ENCODE results near the gene PSMC3. TPM values are rescaled to one million over a fixed set of nuclear protein-coding genes. Genes with fewer than 3 reads are reported as not detected.

Gene PSMC3
- total RNA-seq, 1 experiment from 2014 or later, result 358 TPM

DNA sequence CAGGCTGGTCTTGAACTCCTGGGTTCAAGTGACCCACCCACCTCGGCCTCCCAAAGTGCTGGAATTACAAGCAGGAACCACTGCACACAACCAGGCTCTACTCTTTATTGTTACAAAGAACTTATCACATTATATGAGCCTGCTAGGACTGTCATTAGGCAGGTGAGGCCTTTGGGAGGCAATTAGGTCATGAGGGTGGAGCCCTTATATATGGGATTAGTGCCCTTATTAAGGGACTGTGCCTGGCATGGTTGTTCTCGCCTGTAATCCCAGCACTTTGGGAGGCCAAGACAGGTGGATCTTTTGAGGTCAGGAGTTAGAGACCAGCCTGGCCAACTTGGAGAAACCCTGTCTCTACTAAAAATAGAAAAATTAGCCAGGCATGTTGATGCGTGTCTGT is 10.5 kb upstream of the PSMC3 start:
- no peaks in the 10 kb centered on the region for H3K27me3 ChIP-seq (replicated peaks)
- no peak for DNase-seq (ENCODE audit: low read depth in 1 of 2, low spot score in 2 of 2)
- H3K4me1 ChIP-seq (replicated peaks), result no peaks in the 10 kb centered on the region
- H3K4me3 ChIP-seq, result no peak overlapping the region
- no peaks in the 10 kb centered on the region for H3K36me3 ChIP-seq
- H3K9me3 ChIP-seq (replicated peaks), result no peaks in the 10 kb centered on the region
- H3K27ac ChIP-seq, result no peak overlapping the region

DNA sequence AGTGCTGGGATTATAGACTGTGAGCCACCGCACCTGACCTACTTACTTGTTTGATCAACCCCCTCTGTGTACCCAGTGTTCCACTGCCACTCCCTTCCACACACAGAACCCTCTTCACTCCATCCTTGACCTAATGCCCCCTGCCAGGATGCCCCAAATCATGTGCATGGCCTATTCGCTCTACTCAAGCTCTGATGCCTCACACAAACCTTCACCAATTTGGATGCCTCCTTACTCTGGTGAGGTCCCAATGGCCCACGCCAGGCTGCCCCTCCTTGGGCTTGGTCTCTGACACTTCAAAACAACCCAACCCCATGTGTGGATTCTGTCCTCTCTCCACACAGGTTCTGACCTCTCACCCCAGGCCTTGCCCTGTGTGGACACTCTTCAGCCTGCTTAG is 9.4 kb upstream of the PSMC3 start:
- no peaks in the 10 kb centered on the region for H3K4me1 ChIP-seq (replicated peaks)
- DNase-seq (ENCODE audit: low read depth in 1 of 2, low spot score in 2 of 2), result no peak
- H3K4me3 ChIP-seq, result no peak overlapping the region
- no peaks in the 10 kb centered on the region for H3K9me3 ChIP-seq (replicated peaks)
- H3K27me3 ChIP-seq (replicated peaks), result no peaks in the 10 kb centered on the region
- H3K36me3 ChIP-seq, result no peaks in the 10 kb centered on the region
- no peak overlapping the region for H3K27ac ChIP-seq

DNA sequence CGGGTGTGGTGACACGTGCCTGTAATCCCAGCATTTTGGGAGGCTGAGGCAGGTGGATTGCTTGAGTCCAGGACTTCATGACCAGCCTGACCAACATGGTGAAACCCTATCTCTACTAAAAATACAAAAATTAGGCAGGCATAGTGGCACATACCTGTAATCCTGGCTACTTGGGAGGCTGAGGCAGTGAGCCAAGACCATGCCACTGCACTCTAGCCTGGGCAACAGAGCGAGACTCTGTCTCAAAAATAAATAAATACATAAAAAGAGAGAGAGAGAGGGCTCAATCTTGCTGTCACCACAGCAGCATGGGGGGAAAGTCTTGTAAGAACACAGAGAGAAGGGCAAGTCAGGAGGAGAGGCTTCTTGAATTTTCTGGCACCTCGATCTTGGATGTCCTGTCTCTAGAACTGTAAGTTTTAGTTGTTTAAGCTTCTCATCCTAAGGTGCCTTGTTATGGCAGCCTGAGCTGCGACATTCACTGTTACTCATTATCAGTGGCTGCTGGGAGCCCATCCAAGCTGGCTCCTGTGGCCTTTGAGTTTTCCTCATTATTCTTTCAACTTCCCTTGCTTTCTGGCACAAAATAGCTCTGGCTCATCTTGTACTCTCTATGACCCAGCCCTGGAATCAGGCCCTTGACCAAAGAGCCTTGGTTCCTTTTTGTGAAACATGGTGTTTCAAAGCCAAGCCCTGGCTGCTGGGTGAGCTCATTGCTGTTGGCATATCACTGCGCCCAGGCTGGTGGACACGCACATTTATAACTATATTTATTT is 8.0 kb upstream of the PSMC3 start:
- no peak overlapping the region for H3K4me3 ChIP-seq
- no peak overlapping the region for H3K27ac ChIP-seq
- H3K4me1 ChIP-seq (replicated peaks), result no peaks in the 10 kb centered on the region
- no peaks in the 10 kb centered on the region for H3K36me3 ChIP-seq
- H3K9me3 ChIP-seq (replicated peaks), result no peaks in the 10 kb centered on the region
- no peaks in the 10 kb centered on the region for H3K27me3 ChIP-seq (replicated peaks)
- DNase-seq (ENCODE audit: low read depth in 1 of 2, low spot score in 2 of 2), result no peak

DNA sequence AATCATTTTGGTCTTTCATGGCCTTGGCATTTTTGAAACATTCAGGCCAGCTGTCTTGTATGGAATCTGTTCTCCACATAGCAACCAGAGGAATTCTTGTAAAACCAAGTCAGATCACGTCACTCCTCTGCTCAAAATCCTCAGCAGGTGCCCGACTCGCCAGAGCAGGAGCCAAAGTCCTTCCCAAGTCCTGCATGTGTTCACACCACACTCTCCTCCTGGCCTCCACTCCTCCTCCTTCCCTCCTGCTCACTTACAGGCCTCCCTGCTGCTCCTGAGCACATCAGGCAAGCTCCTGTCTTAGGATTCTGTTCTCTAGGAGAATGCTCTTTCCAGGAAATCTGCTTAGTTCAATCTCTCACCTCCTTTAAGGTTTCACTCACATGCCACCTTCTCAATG is 6.9 kb upstream of the PSMC3 start:
- Histone ChIP-seq H3K4me1 (replicated peaks) (no peaks in the 10 kb centered on the region), H3K36me3 (no peaks in the 10 kb centered on the region), H3K27me3 (replicated peaks) (no peaks in the 10 kb centered on the region), H3K27ac (no peak overlapping the region), H3K9me3 (replicated peaks) (no peaks in the 10 kb centered on the region), H3K4me3 (no peak overlapping the region)
- no peak for DNase-seq (ENCODE audit: low read depth in 1 of 2, low spot score in 2 of 2)

DNA sequence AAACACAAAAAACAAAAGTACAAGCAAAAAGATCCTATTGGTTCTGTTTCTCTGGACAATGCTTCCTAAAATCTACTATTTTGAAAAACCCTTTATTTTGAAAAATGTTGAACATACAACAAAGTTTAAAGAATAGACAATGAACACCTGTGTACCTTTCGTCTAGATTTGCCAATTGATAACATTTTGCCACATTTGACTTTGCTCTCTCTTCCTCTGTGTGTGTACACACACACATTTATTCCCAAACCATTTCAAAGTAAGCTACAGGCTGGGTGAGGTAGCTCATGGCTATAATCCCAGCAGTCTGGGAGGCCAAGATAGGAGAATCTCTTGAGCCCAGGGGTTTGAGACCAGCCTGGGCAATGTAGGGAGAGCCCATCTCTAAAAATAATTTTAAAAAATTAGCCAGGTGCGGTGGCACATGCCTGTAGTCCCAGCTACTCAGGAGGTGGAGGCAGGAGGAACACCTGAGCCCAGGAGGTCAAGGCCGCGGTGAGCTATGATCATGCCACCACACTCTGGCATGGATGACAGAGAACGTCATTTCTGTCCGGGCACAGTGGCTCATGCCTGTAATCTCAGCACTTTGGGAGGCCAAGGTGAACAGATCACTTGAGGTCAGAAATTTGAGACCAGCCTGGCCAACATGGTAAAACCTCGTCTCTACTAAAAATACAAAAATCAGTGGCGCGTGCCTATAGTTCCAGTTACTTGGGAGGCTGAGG is 5.3 kb upstream of the PSMC3 start:
- H3K27me3 ChIP-seq (replicated peaks), result no peaks in the 10 kb centered on the region
- H3K36me3 ChIP-seq, result no peaks in the 10 kb centered on the region
- H3K4me1 ChIP-seq (replicated peaks), result no peaks in the 10 kb centered on the region
- DNase-seq (ENCODE audit: low read depth in 1 of 2, low spot score in 2 of 2), result no peak
- H3K9me3 ChIP-seq (replicated peaks), result no peaks in the 10 kb centered on the region
- no peak overlapping the region for H3K4me3 ChIP-seq
- H3K27ac ChIP-seq, result no peak overlapping the region

DNA sequence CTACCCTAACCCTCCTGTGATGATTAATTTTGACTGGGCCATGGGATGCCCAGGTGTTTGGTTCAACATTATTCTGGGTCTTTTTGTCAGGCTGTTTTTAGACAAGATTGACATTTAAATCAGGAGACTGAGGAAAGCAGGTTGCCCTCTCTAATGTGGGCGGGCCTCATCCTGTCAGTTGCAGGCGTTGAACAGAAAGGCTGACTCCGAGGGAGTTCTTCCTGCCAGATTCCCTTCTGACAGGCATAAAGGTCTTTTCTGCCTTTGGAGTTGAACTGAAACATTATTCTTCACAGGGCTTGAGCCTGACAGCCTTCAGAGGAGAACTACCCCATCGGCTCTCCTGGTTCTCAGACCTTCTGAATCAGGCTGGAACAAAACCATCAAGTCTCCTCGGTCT is 4.3 kb upstream of the PSMC3 start:
- Histone ChIP-seq H3K4me1 (replicated peaks) (no peaks in the 10 kb centered on the region), H3K4me3 (no peak overlapping the region), H3K9me3 (replicated peaks) (no peaks in the 10 kb centered on the region), H3K36me3 (peaks cover 6% of the 10 kb centered on the region), H3K27me3 (replicated peaks) (no peaks in the 10 kb centered on the region), H3K27ac (no peak overlapping the region)
- no peak for DNase-seq (ENCODE audit: low read depth in 1 of 2, low spot score in 2 of 2)

DNA sequence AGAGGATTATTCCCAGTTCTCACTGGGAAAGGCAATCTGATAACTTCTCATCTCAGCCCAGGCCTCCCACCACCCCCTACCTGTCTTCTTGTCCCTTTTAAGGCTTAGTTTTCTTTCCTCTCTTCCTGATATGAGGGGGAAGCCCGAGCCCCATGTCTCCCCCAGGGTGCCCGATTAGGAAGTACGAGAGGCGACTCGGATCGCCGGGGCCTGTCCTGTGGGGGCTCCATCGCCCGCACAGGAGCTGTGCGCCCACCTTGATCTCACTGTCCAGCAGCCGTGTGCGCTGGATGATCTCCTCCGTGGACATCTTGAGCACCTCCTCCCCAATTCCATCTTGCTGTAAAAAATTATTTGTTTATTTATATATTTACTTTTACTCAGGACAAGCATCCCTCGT is 628 bp downstream of the PSMC3 start:
- peaks cover 55% of the 10 kb centered on the region for H3K36me3 ChIP-seq
- H3K9me3 ChIP-seq (replicated peaks), result no peaks in the 10 kb centered on the region
- DNase-seq (ENCODE audit: low read depth in 1 of 2, low spot score in 2 of 2), result no peak
- H3K27me3 ChIP-seq (replicated peaks), result no peaks in the 10 kb centered on the region
- peak overlapping the region; percentile 97 for H3K27ac ChIP-seq
- H3K4me3 ChIP-seq, result peak overlapping the region; percentile 76
- H3K4me1 ChIP-seq (replicated peaks), result peaks cover 9% of the 10 kb centered on the region

DNA sequence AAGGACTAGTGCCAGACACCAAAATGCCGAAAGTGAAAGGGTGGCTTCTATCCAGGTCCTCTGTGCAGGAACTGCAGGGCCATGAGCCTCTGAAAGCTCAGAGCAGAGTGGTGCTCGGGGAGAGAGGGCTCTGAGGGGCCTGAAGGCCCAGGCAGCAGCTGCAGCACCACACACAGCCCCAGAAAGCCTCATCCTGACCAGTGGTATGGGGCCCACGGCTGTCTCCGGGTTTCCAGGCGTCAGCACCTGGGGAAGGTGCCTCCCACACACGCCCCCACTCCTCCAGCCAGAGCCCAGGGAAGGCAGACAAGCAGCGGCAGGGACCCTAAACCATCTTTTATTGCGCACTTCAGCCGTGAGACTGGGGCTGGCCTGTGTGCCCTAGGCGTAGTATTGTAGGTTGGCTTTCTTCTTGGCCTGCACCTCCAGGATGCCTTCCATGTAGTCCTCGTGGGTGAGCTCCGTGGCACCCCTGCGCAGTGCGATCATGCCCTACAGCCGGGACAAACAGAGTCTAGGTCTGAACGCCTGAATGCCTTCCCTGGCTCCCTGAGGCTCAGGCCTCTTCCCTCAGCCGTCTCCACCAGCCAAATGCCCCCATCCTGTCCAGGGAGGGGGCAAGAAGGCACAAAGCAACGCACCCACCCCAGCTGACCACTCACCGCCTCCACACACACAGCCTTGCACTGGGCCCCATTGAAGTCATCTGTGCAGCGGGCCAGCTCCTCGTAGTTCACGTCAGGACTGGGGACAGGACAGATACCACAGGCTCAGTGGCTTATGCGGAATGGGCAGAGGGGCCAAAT is 7.6 kb downstream of the PSMC3 start:
- no peaks in the 10 kb centered on the region for H3K9me3 ChIP-seq (replicated peaks)
- H3K36me3 ChIP-seq, result peaks cover 95% of the 10 kb centered on the region
- H3K27ac ChIP-seq, result no peak overlapping the region
- H3K4me3 ChIP-seq, result no peak overlapping the region
- no peak for DNase-seq (ENCODE audit: low read depth in 1 of 2, low spot score in 2 of 2)
- peaks cover 27% of the 10 kb centered on the region for H3K4me1 ChIP-seq (replicated peaks)
- H3K27me3 ChIP-seq (replicated peaks), result no peaks in the 10 kb centered on the region

DNA sequence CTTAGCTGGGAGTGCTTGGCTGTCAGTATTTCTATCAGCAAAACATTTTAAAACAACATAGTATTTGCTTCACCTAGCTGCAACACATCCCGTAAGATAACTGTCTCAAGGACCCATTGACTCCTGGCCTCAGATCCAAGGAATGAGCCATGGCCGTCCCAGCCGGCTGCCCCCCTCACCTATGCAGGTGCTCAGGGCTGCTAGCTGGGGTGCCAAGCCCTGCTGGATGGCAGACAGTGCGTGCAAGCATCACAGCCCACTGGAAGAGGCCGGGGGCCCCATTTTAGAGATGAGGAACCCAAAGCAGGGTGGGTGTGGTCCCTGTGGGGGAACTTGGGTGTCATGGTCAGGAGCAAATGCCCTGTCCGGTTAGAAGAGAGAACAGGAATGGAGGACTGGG is 8.5 kb downstream of the PSMC3 start:
- no peak overlapping the region for H3K27ac ChIP-seq
- H3K4me1 ChIP-seq (replicated peaks), result peaks cover 27% of the 10 kb centered on the region
- no peak for DNase-seq (ENCODE audit: low read depth in 1 of 2, low spot score in 2 of 2)
- no peaks in the 10 kb centered on the region for H3K27me3 ChIP-seq (replicated peaks)
- H3K4me3 ChIP-seq, result no peak overlapping the region
- H3K9me3 ChIP-seq (replicated peaks), result no peaks in the 10 kb centered on the region
- H3K36me3 ChIP-seq, result peaks cover 92% of the 10 kb centered on the region

DNA sequence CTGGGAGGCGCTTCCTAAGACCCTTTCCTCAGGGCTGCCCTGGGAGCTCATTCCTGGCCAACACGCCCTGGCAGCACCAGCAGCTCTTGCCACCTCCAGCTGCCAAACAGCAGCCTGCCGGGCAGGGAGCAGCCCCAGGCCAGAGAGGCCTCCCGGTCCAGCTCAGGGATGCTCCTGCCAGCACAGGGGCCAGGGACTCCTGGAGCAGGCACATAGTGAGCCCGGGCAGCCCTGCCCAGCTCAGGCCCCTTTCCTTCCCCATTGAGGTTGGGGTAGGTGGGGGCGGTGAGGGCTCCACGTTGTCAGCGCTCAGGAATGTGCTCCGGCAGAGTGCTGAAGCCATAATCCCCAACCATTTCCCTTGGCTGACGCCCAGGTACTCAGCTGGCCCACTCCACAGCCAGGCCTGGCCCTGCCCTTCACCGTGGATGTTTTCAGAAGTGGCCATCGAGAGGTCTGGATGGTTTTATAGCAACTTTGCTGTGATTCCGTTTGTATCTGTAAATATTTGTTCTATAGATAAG is 10.2 kb downstream of the PSMC3 start:
- Histone ChIP-seq H3K27me3 (replicated peaks) (no peaks in the 10 kb centered on the region), H3K27ac (peak overlapping the region; percentile 58), H3K4me3 (no peak overlapping the region), H3K4me1 (replicated peaks) (peaks cover 27% of the 10 kb centered on the region), H3K9me3 (replicated peaks) (no peaks in the 10 kb centered on the region), H3K36me3 (peaks cover 88% of the 10 kb centered on the region)
- peak; percentile 86 to 95 for DNase-seq (ENCODE audit: low read depth in 1 of 2, low spot score in 2 of 2)

DNA sequence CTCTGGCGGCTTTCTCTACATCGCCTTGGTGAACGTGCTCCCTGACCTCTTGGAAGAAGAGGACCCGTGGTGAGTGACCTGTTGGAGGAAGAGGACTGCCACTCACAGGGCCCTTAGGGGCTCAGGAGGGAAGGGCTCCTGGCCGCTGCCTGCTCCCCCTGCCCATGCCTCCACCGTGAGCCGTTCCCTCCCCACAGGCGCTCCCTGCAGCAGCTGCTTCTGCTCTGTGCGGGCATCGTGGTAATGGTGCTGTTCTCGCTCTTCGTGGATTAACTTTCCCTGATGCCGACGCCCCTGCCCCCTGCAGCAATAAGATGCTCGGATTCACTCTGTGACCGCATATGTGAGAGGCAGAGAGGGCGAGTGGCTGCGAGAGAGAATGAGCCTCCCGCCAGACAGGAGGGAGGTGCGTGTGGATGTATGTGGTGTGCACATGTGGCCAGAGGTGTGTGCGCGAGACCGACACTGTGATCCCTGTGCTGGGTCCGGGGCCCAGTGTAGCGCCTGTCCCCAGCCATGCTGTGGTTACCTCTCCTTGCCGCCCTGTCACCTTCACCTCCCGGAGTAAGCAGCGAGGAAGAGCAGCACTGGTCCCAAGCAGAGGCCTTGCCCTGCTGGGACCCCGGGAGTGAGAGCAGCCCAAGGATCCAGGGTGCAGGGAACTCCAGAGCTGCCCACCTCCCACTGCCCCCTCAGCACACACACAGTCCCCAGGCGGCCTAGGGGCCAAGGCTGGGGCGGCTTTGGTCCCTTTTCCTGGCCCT is 11.0 kb downstream of the PSMC3 start:
- Histone ChIP-seq H3K4me1 (replicated peaks) (peaks cover 28% of the 10 kb centered on the region), H3K27me3 (replicated peaks) (no peaks in the 10 kb centered on the region), H3K4me3 (no peak overlapping the region), H3K36me3 (peaks cover 88% of the 10 kb centered on the region), H3K9me3 (replicated peaks) (no peaks in the 10 kb centered on the region), H3K27ac (peak overlapping the region; percentile 58)
- DNase-seq (ENCODE audit: low read depth in 1 of 2, low spot score in 2 of 2), result no peak

DNA sequence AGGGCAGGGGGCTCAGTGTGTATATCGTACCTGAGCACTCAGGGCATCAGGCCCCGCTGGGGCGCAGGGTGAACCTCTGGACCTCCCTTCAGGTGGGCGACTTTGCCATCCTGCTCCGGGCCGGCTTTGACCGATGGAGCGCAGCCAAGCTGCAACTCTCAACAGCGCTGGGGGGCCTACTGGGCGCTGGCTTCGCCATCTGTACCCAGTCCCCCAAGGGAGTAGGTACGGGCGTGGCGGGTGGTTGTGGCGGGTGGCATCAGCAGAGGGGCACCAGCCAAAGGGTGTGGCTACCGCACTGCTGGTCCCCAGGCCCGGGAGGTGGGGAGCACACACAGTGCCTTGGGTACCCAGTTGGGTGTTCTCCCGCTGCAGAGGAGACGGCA is 11.6 kb downstream of the PSMC3 start:
- Histone ChIP-seq H3K4me3 (no peak overlapping the region), H3K9me3 (replicated peaks) (no peaks in the 10 kb centered on the region), H3K4me1 (replicated peaks) (peaks cover 34% of the 10 kb centered on the region), H3K27ac (no peak overlapping the region), H3K36me3 (peaks cover 87% of the 10 kb centered on the region), H3K27me3 (replicated peaks) (no peaks in the 10 kb centered on the region)
- DNase-seq (ENCODE audit: low read depth in 1 of 2, low spot score in 2 of 2), result peak in 1 of 2 experiments; percentile 45

DNA sequence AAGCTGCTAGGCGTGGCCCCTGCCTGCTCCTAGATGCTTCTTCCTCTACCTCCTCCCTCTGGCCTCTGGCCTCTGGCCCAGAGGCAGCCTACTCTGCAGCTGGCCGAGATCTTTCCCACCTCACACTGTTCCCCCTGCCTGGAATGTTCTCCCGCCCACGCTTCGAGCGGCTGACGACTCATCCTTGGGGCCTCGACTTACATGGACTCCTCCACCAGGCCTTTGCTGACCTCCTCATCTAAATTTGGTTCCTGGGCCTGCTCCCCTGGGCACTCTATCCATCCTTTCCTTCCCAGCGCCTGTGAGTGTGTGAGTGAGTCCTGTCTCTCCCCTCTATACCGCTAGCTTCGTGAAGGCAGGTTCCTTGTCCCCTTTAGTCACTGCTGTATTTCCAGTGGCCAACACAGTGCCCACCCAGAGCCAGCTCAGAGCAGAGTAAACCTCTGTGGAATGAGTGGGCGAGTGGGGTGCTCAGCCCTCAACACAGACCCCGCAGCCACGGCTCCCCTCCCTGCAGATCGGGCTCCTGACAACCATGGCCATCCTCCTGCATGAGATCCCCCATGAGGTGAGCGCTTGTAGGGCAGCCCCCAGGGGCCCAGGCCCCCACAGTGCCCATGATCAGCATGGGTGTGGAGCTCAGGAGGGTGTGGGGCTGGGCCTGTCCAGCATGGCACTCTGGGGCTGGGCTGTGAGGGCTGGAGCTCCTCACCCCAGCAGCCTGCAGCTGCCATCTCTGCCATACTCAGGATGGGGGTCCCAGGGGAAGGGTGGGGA is 12.1 kb downstream of the PSMC3 start:
- Histone ChIP-seq H3K9me3 (replicated peaks) (no peaks in the 10 kb centered on the region), H3K4me1 (replicated peaks) (peaks cover 40% of the 10 kb centered on the region), H3K27ac (no peak overlapping the region), H3K36me3 (peaks cover 81% of the 10 kb centered on the region), H3K4me3 (no peak overlapping the region), H3K27me3 (replicated peaks) (no peaks in the 10 kb centered on the region)
- DNase-seq (ENCODE audit: low read depth in 1 of 2, low spot score in 2 of 2), result no peak
